Right renal pelvis (tissue), 4 donors: ENCODE data around the gene PXYLP1. TPM values are rescaled to one million over a fixed set of nuclear protein-coding genes. Genes with fewer than 3 reads are reported as not detected.

Source experiments
- DNase-seq, 4 donors: peaks; one replicate each; pipeline ENCODE4 v3.0.0-alpha.2; 2013; ENCODE audit warnings: low read depth in 4 of 4, low spot score in 3 of 4, missing footprints in 1 of 4
- polyA plus RNA-seq, 4 donors: library from polyadenylated mRNA; unstranded; fragments of 120-200 nt; gene quantifications; one replicate each; pipeline ENCODE4 v1.2.1, GENCODE V29; 2013; ENCODE audit not compliant: insufficient read length in 4 of 4

The PXYLP1 gene
- polyA plus RNA-seq, 4 donors: 36.0 to 45.1 (median 42.0) TPM

GRCh38 chr3:141246958-141247301, 15.3 kb downstream of the PXYLP1 start:
- no peak for DNase-seq

DNA sequence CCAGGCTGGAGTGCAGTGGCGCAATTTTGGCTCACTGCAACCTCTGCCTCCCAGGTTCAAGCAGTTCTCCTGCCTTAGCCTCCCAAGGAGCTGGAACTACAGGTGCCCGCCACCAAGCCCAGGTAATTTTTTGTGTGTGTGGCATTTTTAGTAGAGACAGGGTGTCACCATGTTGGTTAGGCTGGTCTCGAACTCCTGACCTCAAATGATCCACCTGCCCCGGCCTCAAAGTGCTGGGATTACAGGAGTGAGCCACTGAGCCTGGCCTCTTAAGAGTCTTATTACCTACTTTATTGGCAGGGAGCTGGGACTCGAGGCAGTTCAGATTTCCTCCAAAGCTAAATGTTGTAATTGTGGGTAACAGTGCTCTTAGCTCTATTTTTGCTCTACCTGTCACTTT, 16.4 kb downstream of the PXYLP1 start:
- no peak for DNase-seq

GRCh38 chr3:141249041-141249440, 17.4 kb downstream of the PXYLP1 start:
- DNase-seq: no peak

DNA sequence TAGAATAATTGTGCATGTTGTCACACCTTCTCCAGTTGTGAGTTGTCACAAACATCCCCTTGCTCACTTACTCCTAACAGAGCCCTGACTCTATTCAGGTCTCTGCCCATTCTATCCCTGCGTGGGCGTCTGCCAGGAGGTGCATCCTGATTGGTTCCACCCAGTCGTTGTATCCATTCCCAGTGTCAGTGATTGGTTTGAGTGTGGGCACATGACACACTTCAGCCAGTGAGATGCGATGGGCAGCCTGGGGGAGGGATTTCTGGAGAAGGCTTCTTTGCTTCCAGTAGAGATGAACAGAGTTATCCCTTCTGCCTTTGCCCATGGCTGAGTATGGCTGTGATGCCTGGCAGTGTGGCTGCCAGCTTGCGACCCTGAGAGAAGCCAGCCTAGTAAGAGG, 18.7 kb downstream of the PXYLP1 start:
- DNase-seq: no peak

- DNase-seq: no peak
Observed at GRCh38 chr3:141250828-141251227, 19.2 kb downstream of the PXYLP1 start.

GRCh38 chr3:141253326-141253725, 21.7 kb downstream of the PXYLP1 start:
- DNase-seq: no peak

- DNase-seq: no peak
Observed at GRCh38 chr3:141253811-141254210, 22.2 kb downstream of the PXYLP1 start.

GRCh38 chr3:141255137-141255845, 23.7 kb downstream of the PXYLP1 start:
- DNase-seq: no peak

GRCh38 chr3:141255846-141256261, 24.2 kb downstream of the PXYLP1 start:
- no peak for DNase-seq

DNA sequence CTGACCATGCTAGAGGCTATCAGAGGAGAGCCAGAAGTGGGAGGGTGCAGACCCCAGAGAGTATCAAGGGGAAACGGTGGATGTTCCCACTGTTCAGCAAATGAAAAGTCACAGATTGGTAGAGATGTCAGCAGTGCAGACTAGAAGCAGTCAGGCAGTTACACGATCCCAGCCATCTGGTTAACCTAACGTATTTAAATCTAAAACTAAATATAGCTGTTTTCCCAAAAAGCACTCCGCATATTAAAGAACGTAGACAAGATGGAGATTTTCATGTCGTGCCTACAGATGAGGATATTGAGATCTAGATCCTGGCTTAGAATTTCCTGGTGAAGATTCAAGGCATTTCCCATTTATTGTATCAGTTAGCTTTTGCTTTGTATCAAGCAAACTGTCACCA, 25.2 kb downstream of the PXYLP1 start:
- DNase-seq: no peak

- no peak for DNase-seq
Observed at GRCh38 chr3:141257961-141258360, 26.3 kb downstream of the PXYLP1 start.

DNA sequence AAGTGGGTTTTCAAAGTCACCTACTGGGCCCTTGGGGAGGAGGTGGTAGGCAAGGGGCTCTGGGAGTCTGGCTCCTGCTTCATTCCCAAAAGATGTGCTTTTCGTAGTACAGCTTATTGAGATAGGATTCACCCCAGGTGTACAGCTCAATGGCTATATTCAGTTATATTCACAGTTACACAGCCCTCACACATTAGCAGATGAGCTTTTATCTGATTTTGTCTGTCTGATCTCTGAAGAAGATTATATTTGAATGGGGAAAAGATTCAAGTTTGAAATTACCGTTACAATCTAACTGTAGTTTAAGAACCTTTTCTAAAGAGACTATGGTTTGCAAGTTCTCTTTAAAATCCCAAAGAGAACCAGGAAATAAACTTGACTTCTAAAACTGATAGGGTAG, 27.3 kb downstream of the PXYLP1 start:
- DNase-seq: no peak

DNA sequence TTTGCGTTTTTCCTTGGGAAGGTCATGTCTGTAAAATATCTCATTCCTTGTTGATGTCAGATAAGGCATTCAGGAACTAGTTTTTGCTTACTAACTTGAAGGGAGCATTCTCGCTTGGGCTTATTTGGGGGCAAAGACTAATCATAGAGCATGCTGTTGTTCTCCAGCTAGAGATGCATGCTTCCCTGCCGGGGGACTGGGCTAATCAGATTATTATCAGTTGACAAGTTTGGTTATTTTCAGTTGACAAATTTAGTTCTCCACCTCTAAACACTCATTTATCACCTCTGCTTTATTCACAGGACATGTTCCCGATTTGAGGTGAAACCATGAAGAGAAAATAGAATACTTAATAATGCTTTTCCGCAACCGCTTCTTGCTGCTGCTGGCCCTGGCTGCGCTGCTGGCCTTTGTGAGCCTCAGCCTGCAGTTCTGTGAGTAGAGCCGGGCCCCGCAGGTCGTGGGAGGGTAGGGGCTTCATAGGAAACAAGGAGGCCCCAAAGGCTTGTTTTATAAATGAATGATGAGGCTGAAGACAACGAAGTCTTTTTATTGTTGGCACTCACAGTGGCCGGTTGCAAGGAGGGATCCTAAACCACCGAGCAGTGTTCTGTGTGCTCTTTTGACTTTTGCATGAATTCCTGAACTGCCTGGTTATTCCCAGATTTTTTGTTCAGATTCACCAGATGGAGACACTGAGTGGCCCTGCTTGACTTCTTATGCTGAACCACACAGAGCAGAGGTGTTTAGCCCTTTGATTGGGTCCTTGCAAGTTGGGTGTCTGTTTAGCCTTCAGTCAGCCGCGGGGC, 28.4 kb downstream of the PXYLP1 start:
- DNase-seq: no peak

- no peak for DNase-seq
Observed at GRCh38 chr3:141260630-141260927, 29.0 kb downstream of the PXYLP1 start.

GRCh38 chr3:141261472-141262307, 30.1 kb downstream of the PXYLP1 start:
- no peak for DNase-seq

GRCh38 chr3:141262308-141262705, 30.7 kb downstream of the PXYLP1 start:
- DNase-seq: no peak

GRCh38 chr3:141266186-141266585, 34.6 kb downstream of the PXYLP1 start:
- no peak for DNase-seq

DNA sequence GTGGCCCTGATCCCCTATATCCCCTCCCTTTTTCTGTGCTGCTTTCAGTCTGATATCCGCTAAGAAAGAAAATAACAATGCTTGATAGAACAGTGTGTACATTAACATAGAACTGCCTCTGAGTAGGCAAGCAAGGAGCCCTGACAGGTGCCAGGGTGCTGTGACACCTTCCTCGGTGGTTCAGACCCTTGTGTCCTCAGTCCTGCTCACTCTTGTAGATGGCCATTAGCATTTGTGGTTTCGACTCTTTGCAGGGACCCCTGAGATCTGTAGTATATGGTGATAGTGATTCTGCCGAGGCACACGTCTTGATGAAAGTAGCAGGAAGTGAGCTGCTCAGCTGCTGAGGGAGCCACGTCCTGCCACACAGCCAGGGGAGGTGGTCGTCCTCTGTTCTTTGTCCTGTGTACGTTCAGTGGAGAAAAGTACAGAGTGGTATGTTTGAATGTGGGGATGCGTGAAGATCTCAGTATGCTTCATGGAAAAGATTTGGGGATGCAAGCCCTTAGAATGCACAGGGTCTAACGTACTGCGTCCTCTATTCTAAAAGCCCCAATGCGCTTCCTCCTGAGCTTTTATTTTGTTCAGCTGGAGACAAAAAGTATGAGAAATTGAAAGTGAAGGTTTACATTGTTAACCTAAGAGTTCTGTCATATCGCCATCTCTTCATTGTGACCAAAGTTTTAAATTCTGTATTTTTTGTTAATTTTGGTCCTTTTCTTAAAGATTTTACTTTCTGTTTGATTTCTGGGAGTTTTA, 35.4 kb downstream of the PXYLP1 start:
- no peak for DNase-seq

GRCh38 chr3:141267629-141268028, 36.0 kb downstream of the PXYLP1 start:
- no peak for DNase-seq

- DNase-seq: no peak
Observed at GRCh38 chr3:141268306-141268705, 36.7 kb downstream of the PXYLP1 start.

- DNase-seq: no peak
Observed at GRCh38 chr3:141268791-141269190, 37.2 kb downstream of the PXYLP1 start.
